WTC11 (cell line): Measurements from ENCODE around the gene GATB.

Experiments
- ATF1 ChIP-seq: sonication (generic); formaldehyde crosslinking; IDR thresholded peaks from 2 replicates; pipeline ENCODE4 v1.8.1; 2023; ENCODE audit warnings: mild to moderate bottlenecking, moderate library complexity, missing genetic modification reagents
- CREM ChIP-seq: sonication (generic); formaldehyde crosslinking; IDR thresholded peaks from 2 replicates; pipeline ENCODE4 v1.8.1; 2022; ENCODE audit warnings: mild to moderate bottlenecking, missing genetic modification reagents, moderate library complexity
- CTCF ChIP-seq: fragments of 200-600 bp; IDR thresholded peaks from 2 replicates; pipeline ENCODE4 v1.8.0; 2022; ENCODE audit warnings: antibody characterized with exemption
- ESRRA ChIP-seq: sonication (generic); formaldehyde crosslinking; IDR thresholded peaks from 2 replicates; pipeline ENCODE4 v1.8.1; 2022; ENCODE audit warnings: mild to moderate bottlenecking, missing genetic modification reagents, borderline replicate concordance
- GABPB1 ChIP-seq: sonication (generic); formaldehyde crosslinking; IDR thresholded peaks from 2 replicates; pipeline ENCODE4 v1.8.1; 2023; ENCODE audit warnings: mild to moderate bottlenecking, missing genetic modification reagents
- MAX ChIP-seq: sonication (generic); formaldehyde crosslinking; IDR thresholded peaks from 2 replicates; pipeline ENCODE4 v1.8.0; 2022; ENCODE audit warnings: mild to moderate bottlenecking, missing genetic modification reagents
- NFYB ChIP-seq: sonication (generic); formaldehyde crosslinking; conservative IDR thresholded peaks from 2 replicates; pipeline ENCODE4 v1.8.0; 2022; ENCODE audit warnings: low read depth, missing genetic modification reagents
- PRDM15 ChIP-seq: sonication (generic); formaldehyde crosslinking; IDR thresholded peaks from 2 replicates; pipeline ENCODE4 v1.8.0; 2022; ENCODE audit warnings: missing genetic modification reagents
- SP1 ChIP-seq: sonication (generic); formaldehyde crosslinking; conservative IDR thresholded peaks from 2 replicates; pipeline ENCODE4 v1.8.1; 2022; ENCODE audit warnings: missing genetic modification reagents
- USF2 ChIP-seq: sonication (generic); formaldehyde crosslinking; IDR thresholded peaks from 2 replicates; pipeline ENCODE4 v1.8.1; 2023; ENCODE audit warnings: mild to moderate bottlenecking, missing genetic modification reagents, moderate library complexity
- ZSCAN18 ChIP-seq: fragments of 250-450 bp; sonication (Bioruptor Pico); IDR thresholded peaks from 2 replicates; pipeline ENCODE4 v2.1.2; 2022; ENCODE audit warnings: mild to moderate bottlenecking, moderate library complexity

GRCh38 chr4:151784706-151785105 lies 23.9 kb upstream of the GATB start:
- TF ChIP-seq CTCF (no peak), NFYB (CRISPR knock-in tag) (no peak), SP1 (CRISPR knock-in tag) (no peak), ZSCAN18 (no peak), ESRRA (CRISPR knock-in tag) (no peak), MAX (CRISPR knock-in tag) (no peak), GABPB1 (CRISPR knock-in tag) (no peak), PRDM15 (CRISPR knock-in tag) (no peak), ATF1 (CRISPR knock-in tag) (no peak), USF2 (no peak), CREM (CRISPR knock-in tag) (no peak)
